ENCODE data around the gene L3MBTL4.

The L3MBTL4 gene

GRCh38 chr18:6044319-6044718, 370.4 kb downstream of the L3MBTL4 start:
- no peak for TF ChIP-seq CREB1 (IDR thresholded peaks at IDR 0.05; ENCODE audit: low read depth)
- no peak for TF ChIP-seq MAX (IDR thresholded peaks at IDR 0.05)
- TF ChIP-seq TEAD4 (IDR thresholded peaks at IDR 0.05) = no peak
- TF ChIP-seq EGR1 (IDR thresholded peaks at IDR 0.05) = no peak
- no peak for TF ChIP-seq RAD21 (IDR thresholded peaks at IDR 0.05; ENCODE audit: low read depth)
- no peak for TF ChIP-seq EP300 (IDR thresholded peaks at IDR 0.05; ENCODE audit: borderline replicate concordance)
- TF ChIP-seq, protein P1, sequence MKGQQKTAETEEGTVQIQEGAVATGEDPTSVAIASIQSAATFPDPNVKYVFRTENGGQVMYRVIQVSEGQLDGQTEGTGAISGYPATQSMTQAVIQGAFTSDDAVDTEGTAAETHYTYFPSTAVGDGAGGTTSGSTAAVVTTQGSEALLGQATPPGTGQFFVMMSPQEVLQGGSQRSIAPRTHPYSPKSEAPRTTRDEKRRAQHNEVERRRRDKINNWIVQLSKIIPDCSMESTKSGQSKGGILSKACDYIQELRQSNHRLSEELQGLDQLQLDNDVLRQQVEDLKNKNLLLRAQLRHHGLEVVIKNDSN (IDR thresholded peaks at IDR 0.05) = no peak
- no peak for TF ChIP-seq NFIC (IDR thresholded peaks at IDR 0.05)
- TF ChIP-seq TCF12 (IDR thresholded peaks at IDR 0.05; ENCODE audit: low read depth) = no peak

DNA sequence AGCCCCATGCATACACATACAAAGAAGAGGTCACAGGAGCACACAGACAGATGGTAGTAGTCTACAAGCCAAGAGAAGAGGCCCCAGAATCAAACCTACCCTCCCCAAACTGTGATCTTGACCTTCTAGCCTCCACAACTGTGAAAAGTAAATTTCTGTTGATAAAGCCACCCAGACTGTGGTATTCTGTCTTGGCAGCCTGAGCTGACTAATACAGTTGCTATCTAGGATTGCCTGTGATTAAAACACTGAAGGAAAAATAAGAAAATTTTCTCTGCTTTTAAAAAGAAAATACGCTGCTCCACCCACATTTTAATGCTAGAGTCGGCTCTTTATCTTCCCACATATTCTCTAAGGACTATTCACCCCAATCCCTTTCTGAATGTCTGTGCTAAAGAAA, 375.7 kb downstream of the L3MBTL4 start:
- no peak for TF ChIP-seq FOXM1 (IDR thresholded peaks at IDR 0.05; ENCODE audit: borderline replicate concordance, low read depth)
- TF ChIP-seq TCF12 (IDR thresholded peaks at IDR 0.05; ENCODE audit: low read depth) = no peak
- no peak for TF ChIP-seq ZBTB7A (IDR thresholded peaks at IDR 0.05; ENCODE audit: low read depth)
- no peak for TF ChIP-seq RAD21 (IDR thresholded peaks at IDR 0.05; ENCODE audit: low read depth)
- no peak for TF ChIP-seq TEAD4 (IDR thresholded peaks at IDR 0.05)
- no peak for TF ChIP-seq NFIC (IDR thresholded peaks at IDR 0.05)
- TF ChIP-seq EGR1 (IDR thresholded peaks at IDR 0.05) = no peak
- no peak for TF ChIP-seq CREB1 (IDR thresholded peaks at IDR 0.05; ENCODE audit: low read depth)
- TF ChIP-seq TAF1 (IDR thresholded peaks at IDR 0.05; ENCODE audit: low read depth) = no peak
- no peak for TF ChIP-seq YY1 (IDR thresholded peaks at IDR 0.05; ENCODE audit: low read depth)
- no peak for TF ChIP-seq EP300 (IDR thresholded peaks at IDR 0.05; ENCODE audit: borderline replicate concordance)
- no peak for TF ChIP-seq MAX (IDR thresholded peaks at IDR 0.05)
- TF ChIP-seq, protein P2, sequence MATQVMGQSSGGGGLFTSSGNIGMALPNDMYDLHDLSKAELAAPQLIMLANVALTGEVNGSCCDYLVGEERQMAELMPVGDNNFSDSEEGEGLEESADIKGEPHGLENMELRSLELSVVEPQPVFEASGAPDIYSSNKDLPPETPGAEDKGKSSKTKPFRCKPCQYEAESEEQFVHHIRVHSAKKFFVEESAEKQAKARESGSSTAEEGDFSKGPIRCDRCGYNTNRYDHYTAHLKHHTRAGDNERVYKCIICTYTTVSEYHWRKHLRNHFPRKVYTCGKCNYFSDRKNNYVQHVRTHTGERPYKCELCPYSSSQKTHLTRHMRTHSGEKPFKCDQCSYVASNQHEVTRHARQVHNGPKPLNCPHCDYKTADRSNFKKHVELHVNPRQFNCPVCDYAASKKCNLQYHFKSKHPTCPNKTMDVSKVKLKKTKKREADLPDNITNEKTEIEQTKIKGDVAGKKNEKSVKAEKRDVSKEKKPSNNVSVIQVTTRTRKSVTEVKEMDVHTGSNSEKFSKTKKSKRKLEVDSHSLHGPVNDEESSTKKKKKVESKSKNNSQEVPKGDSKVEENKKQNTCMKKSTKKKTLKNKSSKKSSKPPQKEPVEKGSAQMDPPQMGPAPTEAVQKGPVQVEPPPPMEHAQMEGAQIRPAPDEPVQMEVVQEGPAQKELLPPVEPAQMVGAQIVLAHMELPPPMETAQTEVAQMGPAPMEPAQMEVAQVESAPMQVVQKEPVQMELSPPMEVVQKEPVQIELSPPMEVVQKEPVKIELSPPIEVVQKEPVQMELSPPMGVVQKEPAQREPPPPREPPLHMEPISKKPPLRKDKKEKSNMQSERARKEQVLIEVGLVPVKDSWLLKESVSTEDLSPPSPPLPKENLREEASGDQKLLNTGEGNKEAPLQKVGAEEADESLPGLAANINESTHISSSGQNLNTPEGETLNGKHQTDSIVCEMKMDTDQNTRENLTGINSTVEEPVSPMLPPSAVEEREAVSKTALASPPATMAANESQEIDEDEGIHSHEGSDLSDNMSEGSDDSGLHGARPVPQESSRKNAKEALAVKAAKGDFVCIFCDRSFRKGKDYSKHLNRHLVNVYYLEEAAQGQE (IDR thresholded peaks at IDR 0.05; ENCODE audit: low read depth) = no peak
- no peak for TF ChIP-seq CEBPB (IDR thresholded peaks at IDR 0.05)
- TF ChIP-seq, protein P1 (IDR thresholded peaks at IDR 0.05) = no peak

DNA sequence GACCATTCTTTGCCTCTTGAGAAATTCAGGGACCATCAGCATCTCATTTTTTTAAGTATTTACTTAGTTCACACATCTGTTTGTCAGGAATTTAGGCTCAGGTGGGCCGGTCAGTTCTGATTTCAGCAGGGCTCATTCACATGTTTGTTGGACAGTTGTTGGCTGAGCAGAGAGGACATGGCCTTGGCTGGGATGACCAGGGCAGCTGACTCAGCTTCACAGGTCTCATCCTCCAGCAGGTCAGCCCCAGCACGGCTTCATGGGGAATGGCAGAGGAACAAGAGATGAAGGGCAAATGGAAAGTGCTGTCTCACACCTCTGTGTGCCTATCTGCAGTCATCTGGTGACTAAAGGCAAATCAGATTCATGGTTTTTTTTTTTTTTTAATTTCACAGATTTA, 383.3 kb downstream of the L3MBTL4 start:
- no peak for TF ChIP-seq ZBTB7A (IDR thresholded peaks at IDR 0.05; ENCODE audit: low read depth)
- no peak for TF ChIP-seq MAX (IDR thresholded peaks at IDR 0.05)
- TF ChIP-seq YY1 (IDR thresholded peaks at IDR 0.05; ENCODE audit: low read depth) = no peak
- TF ChIP-seq EP300 (IDR thresholded peaks at IDR 0.05; ENCODE audit: borderline replicate concordance) = no peak
- TF ChIP-seq, protein P1 (IDR thresholded peaks at IDR 0.05) = no peak
- TF ChIP-seq CREB1 (IDR thresholded peaks at IDR 0.05; ENCODE audit: low read depth) = no peak
- TF ChIP-seq TAF1 (IDR thresholded peaks at IDR 0.05; ENCODE audit: low read depth) = no peak
- no peak for TF ChIP-seq TEAD4 (IDR thresholded peaks at IDR 0.05)
- TF ChIP-seq TCF12 (IDR thresholded peaks at IDR 0.05; ENCODE audit: low read depth) = no peak
- TF ChIP-seq RAD21 (IDR thresholded peaks at IDR 0.05; ENCODE audit: low read depth) = no peak
- no peak for TF ChIP-seq NFIC (IDR thresholded peaks at IDR 0.05)
- TF ChIP-seq, protein P2 (IDR thresholded peaks at IDR 0.05; ENCODE audit: low read depth) = no peak
- no peak for TF ChIP-seq EGR1 (IDR thresholded peaks at IDR 0.05)
- TF ChIP-seq CEBPB (IDR thresholded peaks at IDR 0.05) = no peak
- no peak for TF ChIP-seq FOXM1 (IDR thresholded peaks at IDR 0.05; ENCODE audit: borderline replicate concordance, low read depth)

DNA sequence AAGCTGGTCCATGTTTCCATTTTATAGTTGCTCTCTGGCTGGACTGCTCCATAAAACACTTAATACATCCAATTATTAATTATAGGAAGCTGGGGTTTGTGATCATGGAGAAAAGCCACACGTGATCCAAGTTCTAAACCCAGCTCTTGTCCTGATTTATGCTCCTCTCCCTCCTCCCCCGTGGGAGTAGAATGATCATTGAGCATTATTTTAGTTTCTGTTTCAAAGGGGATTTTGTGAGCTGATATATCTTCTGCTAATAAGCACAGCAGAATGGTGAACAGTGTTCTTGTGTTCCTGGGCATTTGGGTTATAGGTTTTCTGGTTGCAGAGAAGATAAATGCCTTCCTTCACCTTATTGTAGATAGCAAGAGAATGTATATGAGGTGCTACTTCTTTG, 383.7 kb downstream of the L3MBTL4 start:
- TF ChIP-seq, protein P2 (IDR thresholded peaks at IDR 0.05; ENCODE audit: low read depth) = no peak
- TF ChIP-seq EP300 (IDR thresholded peaks at IDR 0.05; ENCODE audit: borderline replicate concordance) (no peak), CREB1 (IDR thresholded peaks at IDR 0.05; ENCODE audit: low read depth) (no peak), TCF12 (IDR thresholded peaks at IDR 0.05; ENCODE audit: low read depth) (no peak), CEBPB (IDR thresholded peaks at IDR 0.05) (no peak)
- TF ChIP-seq, protein P1 (IDR thresholded peaks at IDR 0.05) = no peak
